GM18519 (cell line): ENCODE data around the gene ITIH4.

Experiments
- ATAC-seq: cut with Tn5 transposase; IDR thresholded peaks from one replicate; pipeline ENCODE4 v1.9.1; 2021; ENCODE audit warnings: mild to moderate bottlenecking, moderate library complexity; ENCODE audit not compliant: unreplicated experiment, low FRiP score

The ITIH4 gene

GRCh38 chr3:52830535-52831258 is at the start of gene ITIH4:
Gene ITIH4, minus strand, starts transcription at chr3:52830672. Its CDS starts 30 bp downstream, at chr3:52830642.
- no peak for ATAC-seq

GRCh38 chr3:52880047-52880446 is 49.6 kb upstream of the ITIH4 start:
- ATAC-seq: no peak

GRCh38 chr3:52879581-52879980 is 49.1 kb upstream of the ITIH4 start:
- ATAC-seq: no peak

- no peak for ATAC-seq
Measured at GRCh38 chr3:52879090-52879489, 48.6 kb upstream of the ITIH4 start.

GRCh38 chr3:52877085-52877484 is 46.6 kb upstream of the ITIH4 start:
- no peak for ATAC-seq

GRCh38 chr3:52874864-52875587 is 44.6 kb upstream of the ITIH4 start:
- ATAC-seq: no peak

- ATAC-seq: no peak
Measured at GRCh38 chr3:52874160-52874701, 43.8 kb upstream of the ITIH4 start.

GRCh38 chr3:52873433-52874159 is 43.1 kb upstream of the ITIH4 start:
- no peak for ATAC-seq

GRCh38 chr3:52872245-52872644 is 41.8 kb upstream of the ITIH4 start:
- ATAC-seq: no peak

- ATAC-seq: no peak
Measured at GRCh38 chr3:52871761-52872160, 41.3 kb upstream of the ITIH4 start.

- no peak for ATAC-seq
Measured at GRCh38 chr3:52870471-52870870, 40.0 kb upstream of the ITIH4 start.

- no peak for ATAC-seq
Measured at GRCh38 chr3:52866427-52866826, 36.0 kb upstream of the ITIH4 start.

- no peak for ATAC-seq
Measured at GRCh38 chr3:52865994-52866393, 35.5 kb upstream of the ITIH4 start.

GRCh38 chr3:52860424-52860768 is 29.9 kb upstream of the ITIH4 start:
- ATAC-seq: no peak

GRCh38 chr3:52859686-52860423 is 29.4 kb upstream of the ITIH4 start:
- no peak for ATAC-seq

- no peak for ATAC-seq
Measured at GRCh38 chr3:52857864-52858263, 27.4 kb upstream of the ITIH4 start.

GRCh38 chr3:52857133-52857532 is 26.7 kb upstream of the ITIH4 start:
- ATAC-seq: no peak

- ATAC-seq: no peak
Measured at GRCh38 chr3:52856666-52857065, 26.2 kb upstream of the ITIH4 start.

GRCh38 chr3:52854013-52854412 is 23.5 kb upstream of the ITIH4 start:
- no peak for ATAC-seq

- ATAC-seq: no peak
Measured at GRCh38 chr3:52852419-52852818, 21.9 kb upstream of the ITIH4 start.

- ATAC-seq: no peak
Measured at GRCh38 chr3:52851348-52851747, 20.9 kb upstream of the ITIH4 start.
